GM13977 (cell line): Measurements from ENCODE around the gene IL3.

Experiments
- DNase-seq: peaks from one replicate; pipeline ENCODE4 v3.0.0; 2012; ENCODE audit warnings: low spot score
- in situ Hi-C: fragments of 300-500 bp; cut with MboI; formaldehyde crosslinking; loops from one replicate; pipeline ENCODE4 v1.12.0; 2022; ENCODE audit warnings: low sequenced_read_pairs, low pct_unique_long_range_greater_than_20kb, mixed read lengths, inconsistent platforms; ENCODE audit not compliant: unreplicated experiment
- TF ChIP-seq, protein P1 (sequence below): IDR thresholded peaks from 2 replicates; pipeline ENCODE4 v1.5.1; 2012; ENCODE audit warnings: mild to moderate bottlenecking, control low read depth; ENCODE audit not compliant: insufficient read depth; ENCODE audit errors: extremely low read depth, missing control alignments

IL3 gene

DNA sequence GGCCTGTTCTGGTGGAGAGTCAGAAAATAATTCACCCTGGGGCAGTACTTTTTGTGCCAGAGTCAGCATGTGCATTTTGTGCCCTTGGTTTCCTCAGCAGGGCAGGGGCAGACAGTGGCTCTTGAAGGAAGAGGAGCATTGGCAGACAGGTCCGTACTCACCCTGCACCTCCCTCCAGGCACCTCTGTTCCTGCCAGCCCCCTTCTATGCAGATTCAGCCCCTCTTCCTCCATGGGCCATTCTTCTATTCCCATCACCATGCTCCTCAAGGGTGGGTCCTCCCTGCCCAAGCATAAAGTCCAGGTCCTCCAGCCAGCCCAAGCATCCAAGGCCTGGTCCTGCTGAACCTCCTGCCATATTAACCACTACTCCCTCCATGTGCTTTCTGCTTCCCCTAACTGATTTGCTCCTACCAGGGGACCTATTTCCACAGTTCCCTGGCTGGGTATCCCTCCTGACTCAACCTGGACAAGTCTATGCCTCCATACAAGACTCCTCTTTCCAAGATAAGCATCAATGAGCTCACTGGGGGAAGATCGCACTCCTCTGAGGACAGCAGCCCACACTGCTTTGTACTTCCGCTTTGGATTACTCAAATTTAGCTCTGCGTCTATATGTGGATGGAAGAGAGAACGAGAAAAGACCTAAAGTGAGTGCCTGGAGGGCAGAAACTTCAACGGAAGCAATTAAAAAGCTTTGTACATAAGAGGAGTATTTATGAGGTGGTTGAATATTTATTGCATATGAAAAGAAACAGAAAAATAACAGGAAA is 39.7 kb upstream of the IL3 start:
- DNase-seq = no peak
- in situ Hi-C loops = no loop called here
- TF ChIP-seq, protein P1, sequence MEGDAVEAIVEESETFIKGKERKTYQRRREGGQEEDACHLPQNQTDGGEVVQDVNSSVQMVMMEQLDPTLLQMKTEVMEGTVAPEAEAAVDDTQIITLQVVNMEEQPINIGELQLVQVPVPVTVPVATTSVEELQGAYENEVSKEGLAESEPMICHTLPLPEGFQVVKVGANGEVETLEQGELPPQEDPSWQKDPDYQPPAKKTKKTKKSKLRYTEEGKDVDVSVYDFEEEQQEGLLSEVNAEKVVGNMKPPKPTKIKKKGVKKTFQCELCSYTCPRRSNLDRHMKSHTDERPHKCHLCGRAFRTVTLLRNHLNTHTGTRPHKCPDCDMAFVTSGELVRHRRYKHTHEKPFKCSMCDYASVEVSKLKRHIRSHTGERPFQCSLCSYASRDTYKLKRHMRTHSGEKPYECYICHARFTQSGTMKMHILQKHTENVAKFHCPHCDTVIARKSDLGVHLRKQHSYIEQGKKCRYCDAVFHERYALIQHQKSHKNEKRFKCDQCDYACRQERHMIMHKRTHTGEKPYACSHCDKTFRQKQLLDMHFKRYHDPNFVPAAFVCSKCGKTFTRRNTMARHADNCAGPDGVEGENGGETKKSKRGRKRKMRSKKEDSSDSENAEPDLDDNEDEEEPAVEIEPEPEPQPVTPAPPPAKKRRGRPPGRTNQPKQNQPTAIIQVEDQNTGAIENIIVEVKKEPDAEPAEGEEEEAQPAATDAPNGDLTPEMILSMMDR = no peak

DNA sequence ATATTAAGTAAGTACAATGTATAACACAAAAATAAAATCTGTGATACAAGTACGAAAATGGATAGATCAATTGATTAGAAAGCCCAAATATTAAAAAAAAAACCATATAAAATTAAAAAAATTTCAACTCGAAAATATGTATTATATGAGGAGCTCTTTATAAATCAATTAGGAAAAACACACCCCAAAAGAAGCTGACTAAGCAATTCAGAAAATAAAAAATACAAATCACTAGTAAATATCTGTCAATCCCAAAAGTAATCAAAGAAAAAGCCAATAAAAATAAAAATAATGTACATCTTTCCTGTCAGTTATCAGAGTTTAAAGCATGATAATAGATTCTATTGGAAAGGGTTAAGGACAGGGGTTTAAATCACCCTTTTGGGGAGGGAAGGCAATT is 38.8 kb upstream of the IL3 start:
- in situ Hi-C loops = no loop called here
- DNase-seq = no peak
- TF ChIP-seq, protein P1 = no peak

DNA sequence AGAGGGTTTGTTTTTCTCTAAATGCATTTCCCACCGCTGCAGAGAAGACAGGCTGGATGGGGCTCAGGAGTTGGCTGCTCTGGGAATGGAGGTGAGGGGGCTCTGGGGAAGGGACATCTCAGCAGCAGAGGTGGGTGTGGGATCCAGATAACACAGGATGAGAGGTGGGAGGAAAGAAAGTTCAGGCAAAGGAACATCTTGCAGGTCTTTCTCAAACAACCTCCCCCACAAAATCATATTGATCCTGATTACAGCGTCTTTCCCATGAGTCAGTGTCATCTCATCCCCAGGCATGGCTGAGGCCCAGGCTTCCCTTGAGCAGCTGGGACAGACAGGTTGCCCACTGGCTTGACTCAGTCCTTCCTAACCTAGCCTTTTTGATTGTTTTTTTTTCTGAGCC is 37.7 kb upstream of the IL3 start:
- TF ChIP-seq, protein P1 = no peak
- in situ Hi-C loops = no loop called here
- no peak for DNase-seq

DNA sequence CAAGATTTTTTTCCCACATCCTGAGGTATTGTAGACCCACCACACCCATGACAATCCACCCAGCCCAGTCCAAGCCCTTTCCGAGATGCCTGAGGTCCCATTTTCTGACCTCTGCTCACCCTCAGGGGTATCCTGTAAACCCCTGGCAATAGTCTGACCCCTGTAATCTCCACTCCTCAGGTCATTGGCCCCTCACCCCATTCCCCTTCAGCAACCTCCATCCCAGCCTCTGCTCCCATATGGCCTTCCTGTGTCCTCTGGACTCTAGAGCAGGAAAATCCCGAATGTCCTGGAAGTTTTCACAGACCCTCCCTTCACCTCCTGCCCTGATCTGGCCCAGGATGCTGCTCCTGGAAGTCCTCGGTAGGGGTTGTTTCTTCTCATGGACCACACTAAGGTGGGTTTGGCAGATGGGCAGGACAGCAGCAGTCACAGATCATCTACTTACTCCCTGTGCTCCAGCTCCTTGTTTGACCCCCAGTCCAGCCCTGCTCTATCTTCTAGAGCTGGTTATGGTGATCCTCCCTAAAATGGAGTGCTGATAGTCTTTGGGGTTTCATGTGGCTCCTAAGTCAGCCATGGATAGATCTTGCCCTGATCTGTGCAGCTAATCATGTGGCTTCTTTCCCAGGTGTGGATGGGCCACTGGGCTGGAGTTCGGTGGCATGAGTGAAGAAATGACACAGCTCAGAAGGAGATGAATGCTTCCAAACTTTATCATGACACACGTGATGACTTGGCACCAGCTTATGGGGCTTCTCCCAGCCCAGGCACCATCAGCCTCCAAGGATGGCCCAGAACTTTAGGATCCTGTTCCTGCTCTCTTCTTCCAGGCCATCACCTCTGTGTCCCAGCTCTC is 37.0 kb upstream of the IL3 start:
- in situ Hi-C loops = no loop called here
- DNase-seq = no peak
- TF ChIP-seq, protein P1 = no peak

DNA sequence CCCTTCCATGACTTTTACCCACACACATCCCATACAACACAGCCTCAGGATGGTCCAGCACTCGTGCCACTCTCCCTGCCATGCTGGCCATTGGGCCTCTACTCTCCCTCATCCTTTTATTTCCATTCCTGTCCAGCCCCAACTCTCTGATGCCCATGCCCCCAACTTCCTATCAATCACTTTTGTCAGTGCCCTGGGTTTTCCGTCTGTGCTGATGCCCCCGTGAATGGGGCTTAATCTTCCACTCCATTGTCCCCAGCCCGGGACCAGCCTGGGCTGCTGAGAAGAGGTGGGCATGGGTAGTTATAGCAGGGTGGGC is 36.4 kb upstream of the IL3 start:
- TF ChIP-seq, protein P1 = no peak
- in situ Hi-C loops = no loop called here
- DNase-seq = no peak

DNA sequence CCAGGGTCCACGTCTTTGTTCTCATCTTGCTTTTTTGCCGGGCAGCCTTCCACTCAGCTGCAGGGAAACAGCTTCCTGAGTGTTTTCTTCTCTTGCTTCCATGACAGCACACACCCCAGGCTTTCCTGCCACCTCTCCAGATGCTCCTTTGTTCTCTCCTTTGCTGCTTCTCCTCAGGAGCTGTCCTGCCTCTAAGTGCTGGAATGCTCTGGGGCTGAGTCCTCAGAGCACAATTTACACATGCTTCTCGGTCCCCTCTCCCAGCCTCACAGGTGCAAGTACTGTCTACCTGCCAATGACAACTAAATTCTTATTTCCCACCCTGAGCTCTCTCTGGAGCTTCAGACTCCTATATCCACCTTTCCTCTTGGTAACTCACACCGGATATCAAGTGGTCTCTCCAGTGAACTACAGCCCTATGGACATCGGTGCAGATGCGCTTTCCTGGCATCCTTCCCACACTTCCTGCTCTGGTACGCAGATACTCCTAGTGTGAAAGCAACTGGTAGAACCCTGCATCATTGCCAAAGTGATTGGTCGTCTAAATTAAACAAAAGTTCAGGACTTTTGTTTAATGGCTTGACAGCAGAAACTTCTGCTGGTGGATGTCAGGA is 35.6 kb upstream of the IL3 start:
- in situ Hi-C loops = no loop called here
- no peak for DNase-seq

More for the DNA sequence above, 35.6 kb upstream of the IL3 start:
- TF ChIP-seq, protein P1 = no peak
